Measurements from ENCODE around the gene ESRRB.
A peak's percentile ranks its signal among the peaks of the same experiment; 100 is the strongest.

Gene ESRRB

GRCh38 chr14:76456891-76457586 is 81.1 kb downstream of the ESRRB start:
- DNase-seq = no peak

GRCh38 chr14:76457841-76458240 is 81.9 kb downstream of the ESRRB start:
- DNase-seq = no peak

- DNase-seq = no peak
These were observed 85.9 kb downstream of the ESRRB start for GRCh38 chr14:76461886-76462285.

DNA sequence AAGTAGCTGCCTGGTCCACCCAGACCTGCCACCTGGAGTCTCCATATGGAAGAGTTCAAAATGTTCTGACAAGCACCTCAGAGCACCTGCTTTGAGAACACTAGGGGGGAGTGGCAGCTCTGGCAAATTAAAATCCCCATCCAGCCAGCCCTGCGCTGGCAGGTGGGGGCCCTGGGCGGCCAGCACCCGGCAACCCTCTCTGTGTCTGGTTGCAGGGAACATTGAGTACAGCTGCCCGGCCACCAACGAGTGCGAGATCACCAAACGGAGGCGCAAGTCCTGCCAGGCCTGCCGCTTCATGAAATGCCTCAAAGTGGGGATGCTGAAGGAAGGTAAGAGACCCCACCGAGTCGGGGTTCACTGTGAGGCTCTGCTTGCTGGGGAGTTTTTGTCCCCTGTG is 86.4 kb downstream of the ESRRB start:
- DNase-seq = no peak

DNA sequence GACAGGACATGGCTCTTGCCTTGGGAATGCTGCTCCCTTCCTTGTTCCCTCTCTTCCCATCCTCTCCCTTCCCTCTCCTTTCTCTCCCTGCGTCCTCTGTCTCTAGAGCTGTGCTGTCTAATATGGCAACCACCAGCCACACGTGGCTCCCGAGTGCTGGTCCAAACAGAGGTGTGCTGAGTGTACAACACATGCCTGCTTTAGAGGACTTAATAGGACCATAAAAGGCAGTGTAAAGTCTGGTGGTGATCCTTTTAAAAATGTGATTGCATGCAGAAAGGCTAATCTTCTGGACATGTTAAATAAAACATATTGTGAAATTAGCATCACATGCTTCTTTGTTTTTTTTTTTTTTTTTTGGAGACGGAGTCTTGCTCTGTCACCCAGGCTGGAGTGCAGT is 87.2 kb downstream of the ESRRB start:
- no peak for DNase-seq

DNA sequence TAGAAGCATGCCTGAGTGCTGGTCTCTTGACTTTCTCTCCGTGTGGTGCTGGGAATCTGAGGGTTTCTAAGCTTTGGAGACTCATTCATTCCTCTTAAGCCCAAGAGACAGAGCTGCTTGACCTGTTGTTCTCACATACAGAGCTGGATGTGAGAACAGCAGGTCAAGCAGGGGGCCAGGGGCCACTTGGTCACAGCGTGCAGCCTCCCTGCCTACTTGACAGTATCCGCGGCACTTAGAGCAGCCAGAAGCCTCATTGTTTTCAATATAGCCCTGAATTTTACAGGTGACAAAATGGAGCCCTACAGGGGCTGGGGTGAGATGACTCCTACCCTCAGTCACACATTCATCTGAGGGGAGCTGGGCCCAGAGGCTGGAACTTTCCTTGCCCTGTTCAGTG is 88.9 kb downstream of the ESRRB start:
- DNase-seq = no peak

- no peak for DNase-seq
These were observed 89.7 kb downstream of the ESRRB start for GRCh38 chr14:76465664-76466063.

GRCh38 chr14:76467711-76468155 is 91.8 kb downstream of the ESRRB start:
- DNase-seq = no peak

DNA sequence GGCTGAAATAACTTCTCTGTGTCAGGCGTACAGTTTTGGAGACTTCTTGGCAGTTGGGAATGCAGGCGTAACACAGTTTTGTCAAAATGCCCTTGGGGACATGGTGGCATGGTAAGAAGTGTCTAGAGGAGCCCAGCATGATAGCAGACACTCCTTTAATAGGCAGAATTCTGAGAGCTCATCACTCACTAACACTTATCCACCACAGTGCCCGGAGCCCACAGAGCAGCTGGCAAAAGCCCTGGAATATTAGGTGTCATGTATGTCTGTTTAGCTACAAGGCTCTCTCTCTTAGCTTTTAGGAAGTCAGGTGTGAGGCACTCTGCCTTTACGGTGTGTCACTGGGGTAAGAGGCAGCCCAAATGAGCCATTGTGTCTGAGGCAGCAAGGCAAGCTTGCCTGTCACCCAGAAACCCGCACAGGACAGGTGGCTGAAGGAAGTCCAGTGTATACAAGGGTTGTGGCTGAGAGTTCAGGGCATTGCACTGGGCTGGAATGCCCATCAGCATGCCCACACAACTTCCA is 96.3 kb downstream of the ESRRB start:
- no peak for DNase-seq

GRCh38 chr14:76473481-76474263 is 97.7 kb downstream of the ESRRB start:
- DNase-seq = peak; percentile 35

- no peak for DNase-seq
These were observed 104.5 kb downstream of the ESRRB start for GRCh38 chr14:76480426-76480825.

DNA sequence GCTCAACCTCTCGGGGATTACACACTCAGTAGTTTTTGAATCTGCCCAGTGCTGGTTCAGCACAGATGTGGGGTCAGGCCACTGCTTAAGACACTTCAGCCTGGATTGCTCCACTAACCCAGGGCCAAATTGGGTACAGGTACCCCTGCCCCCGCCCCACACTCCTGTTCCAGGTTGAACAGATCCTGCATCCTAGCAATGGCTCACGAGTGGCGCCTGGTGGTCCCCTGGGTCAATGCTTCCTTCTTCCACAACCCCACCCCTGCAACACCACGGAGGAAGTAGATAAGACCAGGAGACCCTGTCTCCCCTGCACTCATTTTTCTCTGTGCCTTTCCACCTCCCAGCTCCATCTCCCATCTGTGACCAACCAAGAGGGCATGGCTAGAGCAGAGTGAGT is 108.4 kb downstream of the ESRRB start:
- no peak for DNase-seq

- DNase-seq = no peak
These were observed 110.4 kb downstream of the ESRRB start for GRCh38 chr14:76486251-76486743.

DNA sequence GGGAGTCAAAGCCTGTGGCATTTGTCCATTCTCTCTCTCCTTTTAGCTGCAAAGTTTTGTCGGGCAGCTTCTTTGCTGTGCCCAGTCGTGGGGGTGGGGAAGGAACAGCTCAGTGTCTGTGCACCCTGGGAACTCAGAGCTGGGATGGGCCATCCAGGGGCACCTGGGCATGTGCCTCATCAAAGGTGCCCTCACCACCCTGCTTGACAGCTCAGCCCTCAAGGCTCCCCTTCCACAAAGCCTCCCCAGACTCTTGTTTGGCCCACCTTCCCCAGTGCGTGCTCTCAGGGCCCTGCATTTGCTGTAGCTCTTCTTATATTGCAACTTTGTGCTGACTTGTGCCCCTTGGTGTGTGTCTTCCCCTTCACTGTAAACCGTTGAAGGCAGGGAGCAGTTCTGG is 112.6 kb downstream of the ESRRB start:
- DNase-seq = no peak

- DNase-seq = no peak
These were observed 113.7 kb downstream of the ESRRB start for GRCh38 chr14:76489667-76490066.

DNA sequence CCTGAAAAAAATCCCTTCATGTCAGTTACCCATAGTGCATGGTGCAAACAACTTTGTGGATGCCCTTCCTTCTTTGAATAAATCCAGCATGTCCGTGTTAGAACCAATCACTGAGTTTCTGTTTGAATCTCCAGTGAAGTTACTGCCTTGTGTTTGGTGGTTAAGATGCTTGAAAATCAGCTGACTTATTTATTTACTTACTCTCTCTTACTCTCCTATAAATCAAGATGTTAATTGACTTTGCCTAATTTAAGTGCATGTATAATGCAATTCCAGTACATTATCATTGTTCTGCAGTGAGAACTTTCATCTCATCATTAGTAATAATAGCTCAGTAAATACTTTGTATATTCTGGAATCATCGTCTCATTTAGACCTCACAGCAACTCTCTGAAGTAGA is 114.2 kb downstream of the ESRRB start:
- no peak for DNase-seq

DNA sequence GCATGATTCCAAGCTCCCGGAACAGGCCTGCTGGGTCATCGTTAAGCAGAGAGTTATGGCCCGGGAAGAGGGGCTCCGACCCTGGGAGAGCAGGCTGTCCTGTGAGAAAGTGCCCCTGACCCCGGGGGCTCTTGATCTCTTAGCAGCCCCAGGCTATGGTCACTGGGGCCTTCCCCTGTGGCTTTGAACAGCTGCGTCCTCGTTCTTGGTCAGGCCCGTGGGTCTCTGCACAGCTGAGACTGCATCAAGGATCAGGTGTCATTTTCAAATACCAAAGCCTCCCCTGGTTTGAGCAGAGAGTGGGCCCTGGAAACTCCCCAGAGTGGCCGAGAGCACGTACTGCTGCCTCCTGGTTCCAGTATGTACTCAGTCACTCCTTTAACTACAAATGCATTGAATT is 114.8 kb downstream of the ESRRB start:
- no peak for DNase-seq

DNA sequence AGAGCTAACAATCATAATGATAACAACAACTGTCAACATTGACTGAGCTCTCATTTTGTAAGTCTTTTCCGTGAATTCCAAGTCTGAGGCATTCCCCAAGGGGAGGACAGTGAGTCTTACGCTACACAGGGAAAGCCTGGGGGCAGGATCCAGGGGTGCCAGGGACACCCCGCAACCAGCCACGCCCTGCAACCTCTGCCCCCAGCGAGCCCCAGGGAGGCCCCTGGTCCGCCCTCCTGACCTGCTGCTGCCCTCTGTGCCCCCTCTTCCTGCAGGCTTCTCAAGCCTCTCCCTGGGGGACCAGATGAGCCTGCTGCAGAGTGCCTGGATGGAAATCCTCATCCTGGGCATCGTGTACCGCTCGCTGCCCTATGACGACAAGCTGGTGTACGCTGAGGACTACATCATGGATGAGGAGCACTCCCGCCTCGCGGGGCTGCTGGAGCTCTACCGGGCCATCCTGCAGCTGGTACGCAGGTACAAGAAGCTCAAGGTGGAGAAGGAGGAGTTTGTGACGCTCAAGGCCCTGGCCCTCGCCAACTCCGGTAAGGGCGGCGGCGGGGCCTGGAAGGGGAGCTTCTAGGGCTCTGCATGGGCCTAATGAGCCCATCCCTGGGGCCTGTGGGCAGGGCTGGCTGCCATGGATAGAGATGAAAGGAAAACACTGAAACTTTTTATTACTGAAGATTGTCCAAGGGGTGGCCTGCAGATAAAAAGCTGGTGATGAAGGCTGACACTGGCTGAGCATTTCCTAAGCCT is 115.4 kb downstream of the ESRRB start:
- DNase-seq = no peak

- no peak for DNase-seq
These were observed 120.0 kb downstream of the ESRRB start for GRCh38 chr14:76495983-76496382.

- DNase-seq = no peak
These were observed 120.7 kb downstream of the ESRRB start for GRCh38 chr14:76496595-76496994.

GRCh38 chr14:76497550-76498462 is 121.9 kb downstream of the ESRRB start:
- DNase-seq = peak; percentile 12

- no peak for DNase-seq
These were observed 122.6 kb downstream of the ESRRB start for GRCh38 chr14:76498463-76498935.
